Astrocyte of the spinal cord (primary cell): ENCODE measurements around the gene PCDHGA11.
"Not testable (repeated sequence)": the region's sequence is repeated elsewhere in the genome, so short reads cannot be mapped to it uniquely, and the experiment has no call there.

ENCODE experiments used
- DNase-seq: peaks from one replicate; pipeline ENCODE4 v3.0.0; 2011; ENCODE audit warnings: low read depth, low spot score
- H3K4me3 ChIP-seq: 2 replicates; pipeline ENCODE4 v1.5.1; 2011; ENCODE audit warnings: low read depth, mild to moderate bottlenecking, low read length, moderate library complexity
- CTCF ChIP-seq: IDR thresholded peaks from 2 replicates; pipeline ENCODE4 v1.5.1; 2012; ENCODE audit warnings: low read depth, mild to moderate bottlenecking, low read length, inconsistent platforms
- in situ Hi-C: cut with HindIII; loops from 2 replicates; pipeline ENCODE4 v1.10.0; 2017; ENCODE audit warnings: low sequenced_read_pairs

PCDHGA11 gene

GRCh38 chr5:141420855-141421488 lies at the start of gene PCDHGA11:
PCDHGA11 (plus strand) TSS chr5:141421051; CDS start chr5:141421228, 177 bp downstream.
- peak; percentile 82 for DNase-seq

GRCh38 chr5:141371572-141372475 lies 49.0 kb upstream of the PCDHGA11 start:
- H3K4me3 ChIP-seq: no peak overlapping the region
- DNase-seq: no peak
- in situ Hi-C loops: no loop called here
- TF ChIP-seq CTCF: no peak

More at GRCh38 chr5:141420855-141421488, at the start of gene PCDHGA11:
- H3K4me3 ChIP-seq: peak within 1 kb of the TSS; percentile 52
- in situ Hi-C loops: no loop called here
- TF ChIP-seq CTCF: peak; percentile 59

GRCh38 chr5:141373673-141374317 lies 47.1 kb upstream of the PCDHGA11 start, which contains the start of gene PCDHGA6:
PCDHGA6 (plus strand) TSS chr5:141373891; CDS start chr5:141374084, 193 bp downstream.
- DNase-seq: peak; percentile 48
- TF ChIP-seq CTCF: peak; percentile 58
- in situ Hi-C loops: no loop called here
- peak within 1 kb of the TSS; percentile 38 for H3K4me3 ChIP-seq

GRCh38 chr5:141374627-141375026 lies 46.2 kb upstream of the PCDHGA11 start:
- no peak overlapping the region for H3K4me3 ChIP-seq
- DNase-seq: no peak
- no peak for TF ChIP-seq CTCF
- in situ Hi-C loops: no loop called here

- in situ Hi-C loops, DNase-seq, H3K4me3 ChIP-seq: not testable (repeated sequence)
Observed at GRCh38 chr5:141375444-141376155, 45.3 kb upstream of the PCDHGA11 start.

GRCh38 chr5:141382469-141383294 lies 38.2 kb upstream of the PCDHGA11 start, which contains the start of gene PCDHGA7:
PCDHGA7 (plus strand) TSS chr5:141382742; CDS start chr5:141382900, 158 bp downstream.
- H3K4me3 ChIP-seq: peak within 1 kb of the TSS; percentile 46
- in situ Hi-C loops: no loop called here
- peak; percentile 56 for DNase-seq
- TF ChIP-seq CTCF: peak; percentile 59
